ENCODE results near the gene ATAD3B. TPM values are rescaled to one million over a fixed set of nuclear protein-coding genes. Genes with fewer than 3 reads are reported as not detected.

Gene ATAD3B
- total RNA-seq, 1 experiment from 2014 or later = 62.9 TPM

DNA sequence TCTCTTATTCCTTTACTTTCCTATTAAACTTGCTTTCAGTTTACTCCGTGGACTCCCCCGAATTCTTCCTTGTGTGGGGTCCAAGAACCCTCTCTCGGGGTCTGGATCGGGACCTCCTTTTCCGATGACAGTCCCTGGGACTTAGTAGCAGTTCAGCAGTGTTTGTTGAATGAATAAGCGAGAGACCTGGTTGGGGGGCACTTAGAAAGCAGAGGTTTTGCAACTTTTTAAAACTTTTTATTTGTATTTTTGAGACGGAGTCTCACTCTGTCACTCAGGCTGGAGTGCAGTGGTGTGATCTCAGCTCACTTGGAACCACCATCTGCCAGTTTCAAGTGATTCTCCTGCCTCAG, 48.3 kb upstream of the ATAD3B start (continued):
- TF ChIP-seq SIN3A (IDR thresholded peaks at IDR 0.05; ENCODE audit: low read depth) = no peak
- TF ChIP-seq ZNF274 (IDR thresholded peaks at IDR 0.05; ENCODE audit: low read depth, low read length) = no peak
- TF ChIP-seq EZH2 (IDR thresholded peaks at IDR 0.05) = no peak
- TF ChIP-seq EGR1 (IDR thresholded peaks at IDR 0.05; ENCODE audit: low read depth) = no peak
- TF ChIP-seq, protein P1, sequence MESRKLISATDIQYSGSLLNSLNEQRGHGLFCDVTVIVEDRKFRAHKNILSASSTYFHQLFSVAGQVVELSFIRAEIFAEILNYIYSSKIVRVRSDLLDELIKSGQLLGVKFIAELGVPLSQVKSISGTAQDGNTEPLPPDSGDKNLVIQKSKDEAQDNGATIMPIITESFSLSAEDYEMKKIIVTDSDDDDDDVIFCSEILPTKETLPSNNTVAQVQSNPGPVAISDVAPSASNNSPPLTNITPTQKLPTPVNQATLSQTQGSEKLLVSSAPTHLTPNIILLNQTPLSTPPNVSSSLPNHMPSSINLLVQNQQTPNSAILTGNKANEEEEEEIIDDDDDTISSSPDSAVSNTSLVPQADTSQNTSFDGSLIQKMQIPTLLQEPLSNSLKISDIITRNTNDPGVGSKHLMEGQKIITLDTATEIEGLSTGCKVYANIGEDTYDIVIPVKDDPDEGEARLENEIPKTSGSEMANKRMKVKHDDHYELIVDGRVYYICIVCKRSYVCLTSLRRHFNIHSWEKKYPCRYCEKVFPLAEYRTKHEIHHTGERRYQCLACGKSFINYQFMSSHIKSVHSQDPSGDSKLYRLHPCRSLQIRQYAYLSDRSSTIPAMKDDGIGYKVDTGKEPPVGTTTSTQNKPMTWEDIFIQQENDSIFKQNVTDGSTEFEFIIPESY (IDR thresholded peaks at IDR 0.05; ENCODE audit: extremely low read depth, insufficient replicate concordance, low read length) = no peak
- TF ChIP-seq, protein P2, sequence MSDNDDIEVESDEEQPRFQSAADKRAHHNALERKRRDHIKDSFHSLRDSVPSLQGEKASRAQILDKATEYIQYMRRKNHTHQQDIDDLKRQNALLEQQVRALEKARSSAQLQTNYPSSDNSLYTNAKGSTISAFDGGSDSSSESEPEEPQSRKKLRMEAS (IDR thresholded peaks at IDR 0.05) = no peak
- TF ChIP-seq CEBPB (IDR thresholded peaks at IDR 0.05; ENCODE audit: low read depth) = no peak

DNA sequence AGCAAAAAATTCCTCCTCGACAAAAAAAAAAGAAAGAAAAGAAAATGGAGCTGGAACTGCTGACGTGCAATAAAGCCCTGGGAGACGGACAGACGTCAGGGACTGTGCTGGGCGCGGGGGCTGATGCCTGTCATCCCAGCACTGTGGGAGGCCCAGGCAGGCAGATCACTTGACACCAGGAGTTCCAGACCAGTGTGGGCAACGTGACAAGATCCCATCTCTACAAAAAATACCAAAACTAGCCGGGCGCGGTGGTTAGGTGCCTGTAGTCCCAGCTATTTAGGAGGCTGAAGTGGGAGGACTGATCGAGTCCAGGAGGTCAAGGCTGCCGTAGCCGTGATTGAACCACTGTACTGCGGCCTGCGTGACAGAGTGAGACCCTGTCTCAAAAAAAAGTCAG, 46.9 kb upstream of the ATAD3B start:
- no peaks in the 10 kb centered on the region for H4K20me1 ChIP-seq (ENCODE audit: insufficient read depth)
- ChIA-PET RAD21 (ENCODE audit: low non-redundant PET in 1 of 2, low total read pairs in 2 of 2, uncharacterized antibody in 2 of 2, unreplicated experiment in 2 of 2) (interaction anchor here in 1 of 2 experiments (0.9 kb wide), 1 partner anchor 10 kb away, joined by 3 read pairs; no protein-coding TSS in a partner anchor), POLR2A (interaction anchor here (1.3 kb wide), 1 partner anchor 17 kb away, joined by 3 read pairs; the partner anchor contains the start of gene MRPL20), CTCF (no interaction called here)
- no peak overlapping the region for H3K9ac ChIP-seq (ENCODE audit: low read length)
- TF ChIP-seq ZFX (IDR thresholded peaks at IDR 0.05) = no peak
- TF ChIP-seq, protein P3, sequence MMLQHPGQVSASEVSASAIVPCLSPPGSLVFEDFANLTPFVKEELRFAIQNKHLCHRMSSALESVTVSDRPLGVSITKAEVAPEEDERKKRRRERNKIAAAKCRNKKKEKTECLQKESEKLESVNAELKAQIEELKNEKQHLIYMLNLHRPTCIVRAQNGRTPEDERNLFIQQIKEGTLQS (IDR thresholded peaks at IDR 0.05) = no peak
- TF ChIP-seq, protein P4, sequence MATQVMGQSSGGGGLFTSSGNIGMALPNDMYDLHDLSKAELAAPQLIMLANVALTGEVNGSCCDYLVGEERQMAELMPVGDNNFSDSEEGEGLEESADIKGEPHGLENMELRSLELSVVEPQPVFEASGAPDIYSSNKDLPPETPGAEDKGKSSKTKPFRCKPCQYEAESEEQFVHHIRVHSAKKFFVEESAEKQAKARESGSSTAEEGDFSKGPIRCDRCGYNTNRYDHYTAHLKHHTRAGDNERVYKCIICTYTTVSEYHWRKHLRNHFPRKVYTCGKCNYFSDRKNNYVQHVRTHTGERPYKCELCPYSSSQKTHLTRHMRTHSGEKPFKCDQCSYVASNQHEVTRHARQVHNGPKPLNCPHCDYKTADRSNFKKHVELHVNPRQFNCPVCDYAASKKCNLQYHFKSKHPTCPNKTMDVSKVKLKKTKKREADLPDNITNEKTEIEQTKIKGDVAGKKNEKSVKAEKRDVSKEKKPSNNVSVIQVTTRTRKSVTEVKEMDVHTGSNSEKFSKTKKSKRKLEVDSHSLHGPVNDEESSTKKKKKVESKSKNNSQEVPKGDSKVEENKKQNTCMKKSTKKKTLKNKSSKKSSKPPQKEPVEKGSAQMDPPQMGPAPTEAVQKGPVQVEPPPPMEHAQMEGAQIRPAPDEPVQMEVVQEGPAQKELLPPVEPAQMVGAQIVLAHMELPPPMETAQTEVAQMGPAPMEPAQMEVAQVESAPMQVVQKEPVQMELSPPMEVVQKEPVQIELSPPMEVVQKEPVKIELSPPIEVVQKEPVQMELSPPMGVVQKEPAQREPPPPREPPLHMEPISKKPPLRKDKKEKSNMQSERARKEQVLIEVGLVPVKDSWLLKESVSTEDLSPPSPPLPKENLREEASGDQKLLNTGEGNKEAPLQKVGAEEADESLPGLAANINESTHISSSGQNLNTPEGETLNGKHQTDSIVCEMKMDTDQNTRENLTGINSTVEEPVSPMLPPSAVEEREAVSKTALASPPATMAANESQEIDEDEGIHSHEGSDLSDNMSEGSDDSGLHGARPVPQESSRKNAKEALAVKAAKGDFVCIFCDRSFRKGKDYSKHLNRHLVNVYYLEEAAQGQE (IDR thresholded peaks at IDR 0.05; ENCODE audit: low read depth) = no peak
- TF ChIP-seq FOSL1 (IDR thresholded peaks at IDR 0.05; ENCODE audit: low read depth) = no peak
- TF ChIP-seq POLR2A (IDR thresholded peaks at IDR 0.05; ENCODE audit: borderline replicate concordance, extremely low read depth, insufficient read depth, insufficient read length) = no peak
- no peak for TF ChIP-seq SP1 (IDR thresholded peaks at IDR 0.05; ENCODE audit: low read depth)
- TF ChIP-seq SIN3A (IDR thresholded peaks at IDR 0.05; ENCODE audit: low read depth) = no peak
- no peak for TF ChIP-seq JUND (IDR thresholded peaks at IDR 0.05)
- no peak for TF ChIP-seq ELF1 (IDR thresholded peaks at IDR 0.05; ENCODE audit: borderline replicate concordance, low read depth)
- no peaks in the 10 kb centered on the region for H3K9me3 ChIP-seq (ENCODE audit: control insufficient read depth in 1 of 2, insufficient read depth in 1 of 2, low read depth in 1 of 2, low read length in 2 of 2)
- no peaks in the 10 kb centered on the region for H3K79me2 ChIP-seq (ENCODE audit: insufficient read depth, low read length)
- no peak overlapping the region for H3K4me2 ChIP-seq (ENCODE audit: low read length)
- no peaks in the 10 kb centered on the region for H3K27me3 ChIP-seq (ENCODE audit: insufficient read depth, low read length)
- ATAC-seq (no peak), DNase-seq (ENCODE audit: low read depth, low spot score) (no peak)
- H3K9me2 ChIP-seq (ENCODE audit: insufficient read depth) = no peaks in the 10 kb centered on the region
- H2AFZ ChIP-seq (ENCODE audit: low read depth, low read length, poor library complexity, severe bottlenecking) = no peak overlapping the region
- intact Hi-C loops (cut with micrococcal nuclease) = no loop called here
- H3K36me3 ChIP-seq (ENCODE audit: control insufficient read depth in 1 of 2, insufficient read depth in 2 of 2, low read length in 2 of 2) = no peaks in the 10 kb centered on the region
- H3K4me1 ChIP-seq (ENCODE audit: control insufficient read depth in 1 of 2, insufficient read depth in 2 of 2, low read length in 2 of 2) = peaks cover 21 to 45% of the 10 kb centered on the region in 2 experiments
- BruUV-seq (replicated peaks) = no TSS peak
- H3K4me3 ChIP-seq (replicated peaks in 1 of 2; ENCODE audit: low read depth in 1 of 2, low read length in 2 of 2) = no peak overlapping the region
- H3K27ac ChIP-seq (ENCODE audit: low read depth, low read length) = no peak overlapping the region
